Transverse colon (tissue), 3 donors: ENCODE data around the gene PLEKHA1.

Experiments used
- CTCF ChIP-seq, 5 experiments: fragments of 200-600 bp in 3 of 5; fragments of 450-650 bp in 2 of 5; sonication (generic) in 3 of 5; IDR thresholded peaks; 1 replicate in 2 of 5; 2 replicates in 3 of 5; pipeline ENCODE4 v1.5.1; 2016 to 2017; ENCODE audit warnings: antibody characterized with exemption in 5 of 5, inconsistent platforms in 3 of 5, mild to moderate bottlenecking in 2 of 5, moderate library complexity in 1 of 5
- EP300 ChIP-seq: sonication (generic); formaldehyde crosslinking; IDR thresholded peaks from one replicate; pipeline ENCODE4 v1.6.1; 2017; ENCODE audit warnings: antibody characterized with exemption, low read depth
- POLR2A ChIP-seq: fragments of 450-650 bp; IDR thresholded peaks from one replicate; pipeline ENCODE4 v1.6.1; 2016; ENCODE audit warnings: antibody characterized with exemption, mild to moderate bottlenecking, moderate library complexity

- TF ChIP-seq CTCF (IDR thresholded peaks at IDR 0.05): no peak
- no peak for TF ChIP-seq POLR2A
- TF ChIP-seq EP300: no peak
Observed at GRCh38 chr10:122475100-122475499, 100.6 kb downstream of the PLEKHA1 start.
